Neural crest cell (in vitro differentiated cells): Measurements from ENCODE around the gene JRKL. TPM values are rescaled to one million over a fixed set of nuclear protein-coding genes. Genes with fewer than 3 reads are reported as not detected.

Source experiments
- DNase-seq: peaks from one replicate; pipeline ENCODE4 v3.0.0; 2021; ENCODE audit warnings: low read depth, mixed read lengths, low spot score
- H3K27ac Mint-ChIP-seq: one replicate; pipeline ENCODE4 v1.8.0; 2021; ENCODE audit warnings: mild to moderate bottlenecking, mixed read lengths; ENCODE audit not compliant: unreplicated experiment
- H3K27me3 Mint-ChIP-seq: 2 replicates; pipeline ENCODE4 v1.8.0; 2021; ENCODE audit warnings: low read depth, mild to moderate bottlenecking, mixed read lengths
- H3K36me3 Mint-ChIP-seq: 2 replicates; pipeline ENCODE4 v1.8.0; 2021; ENCODE audit warnings: low read depth, mild to moderate bottlenecking, mixed read lengths
- H3K4me1 Mint-ChIP-seq: 2 replicates; pipeline ENCODE4 v1.8.0; 2021; ENCODE audit warnings: mixed read lengths
- H3K4me3 Mint-ChIP-seq: one replicate; pipeline ENCODE4 v1.8.0; 2021; ENCODE audit warnings: mild to moderate bottlenecking, mixed read lengths
- H3K9me3 Mint-ChIP-seq: 2 replicates; pipeline ENCODE4 v1.8.0; 2021; ENCODE audit warnings: mixed read lengths
- CTCF ChIP-seq: fragments of 200-600 bp; sonication (generic); conservative IDR thresholded peaks from 2 replicates; pipeline ENCODE4 v1.5.0; 2021; ENCODE audit warnings: antibody characterized with exemption, mild to moderate bottlenecking
- total RNA-seq: library from RNA; stranded (reverse); gene quantifications from 2 replicates; pipeline ENCODE4 v1.2.1, GENCODE V29; 2021

The JRKL gene
- total RNA-seq, 1 donor from 2014 or later = 8.2 TPM

- DNase-seq = no peak
- Mint-ChIP-seq H3K27ac (no peak overlapping the region), H3K9me3 (peaks cover 2% of the 10 kb centered on the region), H3K36me3 (peaks cover 25% of the 10 kb centered on the region), H3K4me3 (no peak overlapping the region), H3K4me1 (no peaks in the 10 kb centered on the region), H3K27me3 (no peaks in the 10 kb centered on the region)
- TF ChIP-seq CTCF = no peak
These were observed 24.3 kb upstream of the JRKL start for GRCh38 chr11:96365493-96365892.

- H3K27me3 Mint-ChIP-seq = no peaks in the 10 kb centered on the region
- H3K4me3 Mint-ChIP-seq = no peak overlapping the region
- no peak for DNase-seq
- H3K36me3 Mint-ChIP-seq = peaks cover 29% of the 10 kb centered on the region
- TF ChIP-seq CTCF = no peak
- H3K27ac Mint-ChIP-seq = no peak overlapping the region
- no peaks in the 10 kb centered on the region for H3K4me1 Mint-ChIP-seq
- peaks cover 2% of the 10 kb centered on the region for H3K9me3 Mint-ChIP-seq
These were observed 23.8 kb upstream of the JRKL start for GRCh38 chr11:96366024-96366423.

DNA sequence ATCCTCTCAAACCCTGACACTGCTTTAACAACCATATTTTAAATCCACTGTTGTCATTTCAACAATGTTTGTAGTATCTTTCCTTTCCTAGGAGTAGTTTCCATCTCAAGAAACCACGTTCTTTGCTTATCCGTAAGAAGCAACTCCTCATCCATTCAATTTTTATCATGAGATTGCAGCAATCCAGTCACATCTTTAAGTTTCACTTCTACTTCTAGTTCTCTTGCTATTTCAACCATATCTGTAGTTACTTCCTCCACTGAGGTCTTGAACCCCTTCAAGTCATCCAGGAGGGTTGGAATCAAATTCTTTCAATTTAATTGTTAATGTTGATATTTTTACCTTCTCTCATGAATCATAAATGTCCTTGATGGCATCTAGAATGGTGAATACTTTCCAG is 22.5 kb upstream of the JRKL start:
- no peak overlapping the region for H3K4me3 Mint-ChIP-seq
- TF ChIP-seq CTCF = no peak
- H3K27me3 Mint-ChIP-seq = no peaks in the 10 kb centered on the region
- DNase-seq = no peak
- H3K4me1 Mint-ChIP-seq = peaks cover 7% of the 10 kb centered on the region
- H3K36me3 Mint-ChIP-seq = peaks cover 36% of the 10 kb centered on the region
- H3K9me3 Mint-ChIP-seq = peaks cover 4% of the 10 kb centered on the region
- no peak overlapping the region for H3K27ac Mint-ChIP-seq

GRCh38 chr11:96373826-96374225 is 16.0 kb upstream of the JRKL start:
- peaks cover 4% of the 10 kb centered on the region for H3K9me3 Mint-ChIP-seq
- H3K27me3 Mint-ChIP-seq = no peaks in the 10 kb centered on the region
- no peak overlapping the region for H3K27ac Mint-ChIP-seq

GRCh38 chr11:96376796-96377195 is 13.0 kb upstream of the JRKL start:
- H3K27me3 Mint-ChIP-seq = no peaks in the 10 kb centered on the region
- no peaks in the 10 kb centered on the region for H3K9me3 Mint-ChIP-seq
- H3K4me3 Mint-ChIP-seq = no peak overlapping the region
- peaks cover 3% of the 10 kb centered on the region for H3K4me1 Mint-ChIP-seq
- H3K27ac Mint-ChIP-seq = no peak overlapping the region
- H3K36me3 Mint-ChIP-seq = peaks cover 18% of the 10 kb centered on the region
- no peak for DNase-seq
- TF ChIP-seq CTCF = no peak

More at GRCh38 chr11:96373826-96374225, 16.0 kb upstream of the JRKL start:
- no peak for TF ChIP-seq CTCF
- no peak for DNase-seq
- Mint-ChIP-seq H3K4me3 (no peak overlapping the region), H3K36me3 (peaks cover 25% of the 10 kb centered on the region), H3K4me1 (peaks cover 7% of the 10 kb centered on the region)

GRCh38 chr11:96384156-96384555 is 5.7 kb upstream of the JRKL start:
- Mint-ChIP-seq H3K9me3 (no peaks in the 10 kb centered on the region), H3K4me1 (peaks cover 27% of the 10 kb centered on the region), H3K36me3 (peaks cover 18% of the 10 kb centered on the region), H3K27me3 (no peaks in the 10 kb centered on the region), H3K27ac (no peak overlapping the region), H3K4me3 (no peak overlapping the region)
- no peak for DNase-seq
- TF ChIP-seq CTCF = no peak
